ENCODE measurements around the gene AEN.

The AEN gene
- total RNA-seq, result 46.8 to 101 (median 59.2) reads per million in 4 donors

GRCh38 chr15:88620995-88621772, at the start of gene AEN:
Gene AEN (plus strand): TSS chr15:88621340. CDS start chr15:88626210, 4,870 bp downstream.
- DNase-seq, result peak; percentile 91 to 95 (median 93)

- no peak for DNase-seq
These were observed 49.3 kb upstream of the AEN start for GRCh38 chr15:88571852-88572259.

- no peak for DNase-seq
These were observed 47.1 kb upstream of the AEN start for GRCh38 chr15:88574077-88574476.

GRCh38 chr15:88574655-88575054, 46.5 kb upstream of the AEN start:
- no peak for DNase-seq

- no peak for DNase-seq
These were observed 41.8 kb upstream of the AEN start for GRCh38 chr15:88579322-88579721.

GRCh38 chr15:88580532-88580931, 40.6 kb upstream of the AEN start:
- DNase-seq, result no peak

GRCh38 chr15:88586401-88587162, 34.6 kb upstream of the AEN start:
- no peak for DNase-seq

GRCh38 chr15:88590759-88591158, 30.4 kb upstream of the AEN start:
- no peak for DNase-seq

- no peak for DNase-seq
These were observed 29.8 kb upstream of the AEN start for GRCh38 chr15:88591384-88591783.

- no peak for DNase-seq
These were observed 17.3 kb upstream of the AEN start for GRCh38 chr15:88603885-88604284.

GRCh38 chr15:88604381-88605188, 16.6 kb upstream of the AEN start:
- DNase-seq, result no peak

- DNase-seq, result peak in 3 of 5 donors; percentile 38 to 42 (median 40)
These were observed 15.7 kb upstream of the AEN start for GRCh38 chr15:88605189-88606069.

GRCh38 chr15:88606070-88606794, 14.9 kb upstream of the AEN start:
- no peak for DNase-seq

GRCh38 chr15:88607951-88608350, 13.2 kb upstream of the AEN start:
- DNase-seq, result no peak

GRCh38 chr15:88608607-88609181, 12.4 kb upstream of the AEN start:
- DNase-seq, result no peak

- DNase-seq, result no peak
These were observed 11.6 kb upstream of the AEN start for GRCh38 chr15:88609344-88610090.

- no peak for DNase-seq
These were observed 10.4 kb upstream of the AEN start for GRCh38 chr15:88610701-88611231.

- no peak for DNase-seq
These were observed 8.8 kb upstream of the AEN start for GRCh38 chr15:88612186-88612796.

Data from T-helper 1 cell (primary cell).